Astrocyte (in vitro differentiated cells and primary cell): ENCODE results near the gene ASF1B. TPM values are rescaled to one million over a fixed set of nuclear protein-coding genes. Genes with fewer than 3 reads are reported as not detected.

ENCODE experiments used
- DNase-seq: peaks from one replicate; pipeline ENCODE4 v3.0.0-alpha.2; 2010; ENCODE audit warnings: low read depth
- FAIRE-seq: peaks from 2 replicates; lab custom pipeline; 2011; peaks lifted over from hg19 to GRCh38; lab: Jason Lieb, UNC
- H2AFZ ChIP-seq: 2 replicates; pipeline ENCODE4 v1.6.0; 2012; ENCODE audit warnings: low read depth, low read length, inconsistent platforms
- H3K27ac ChIP-seq: 2 replicates; pipeline ENCODE4 v1.5.1; 2011; ENCODE audit warnings: low read depth, low read length, inconsistent platforms
- H3K27me3 ChIP-seq: 2 replicates; pipeline ENCODE4 v1.6.0; 2011; ENCODE audit warnings: low read length, inconsistent platforms; ENCODE audit not compliant: insufficient read depth
- H3K36me3 ChIP-seq: 2 replicates; pipeline ENCODE4 v1.5.1; 2011; ENCODE audit warnings: low read length, inconsistent platforms; ENCODE audit not compliant: insufficient read depth
- H3K4me1 ChIP-seq: 2 replicates; pipeline ENCODE4 v1.5.1; 2011; ENCODE audit warnings: low read length, inconsistent platforms; ENCODE audit not compliant: insufficient read depth
- H3K4me2 ChIP-seq: 2 replicates; pipeline ENCODE4 v1.6.0; 2012; ENCODE audit warnings: low read length, inconsistent platforms
- H3K4me3 ChIP-seq: 2 replicates; pipeline ENCODE4 v1.5.1; 2011; ENCODE audit warnings: low read depth, mild to moderate bottlenecking, low read length, inconsistent platforms; ENCODE audit not compliant: insufficient read depth
- H3K79me2 ChIP-seq: 2 replicates; pipeline ENCODE4 v1.6.0; 2012; ENCODE audit warnings: mild to moderate bottlenecking, low read length, inconsistent platforms; ENCODE audit not compliant: insufficient read depth
- H3K9ac ChIP-seq: 2 replicates; pipeline ENCODE4 v1.6.0; 2012; ENCODE audit warnings: mild to moderate bottlenecking, low read length, inconsistent platforms
- H3K9me3 ChIP-seq: 2 replicates; pipeline ENCODE4 v1.5.1; 2012; ENCODE audit warnings: low read depth, mild to moderate bottlenecking, low read length, inconsistent platforms; ENCODE audit not compliant: insufficient read depth
- H4K20me1 ChIP-seq: 2 replicates; pipeline ENCODE4 v1.6.0; 2012; ENCODE audit warnings: low read length, inconsistent platforms; ENCODE audit not compliant: insufficient read depth
- H3K27ac Mint-ChIP-seq: one replicate; pipeline ENCODE4 v1.8.0; 2021; ENCODE audit warnings: mild to moderate bottlenecking, mixed read lengths; ENCODE audit not compliant: unreplicated experiment
- H3K27me3 Mint-ChIP-seq: one replicate; pipeline ENCODE4 v1.8.0; 2021; ENCODE audit warnings: low read depth, mixed read lengths; ENCODE audit not compliant: unreplicated experiment
- H3K36me3 Mint-ChIP-seq: one replicate; pipeline ENCODE4 v1.8.0; 2021; ENCODE audit warnings: low read depth, mixed read lengths; ENCODE audit not compliant: unreplicated experiment
- H3K4me1 Mint-ChIP-seq: one replicate; pipeline ENCODE4 v1.8.0; 2021; ENCODE audit warnings: low read depth, mixed read lengths; ENCODE audit not compliant: unreplicated experiment
- H3K4me3 Mint-ChIP-seq: one replicate; pipeline ENCODE4 v1.8.0; 2021; ENCODE audit warnings: mild to moderate bottlenecking, moderate library complexity, mixed read lengths; ENCODE audit not compliant: unreplicated experiment
- H3K9me3 Mint-ChIP-seq: one replicate; pipeline ENCODE4 v1.8.0; 2021; ENCODE audit warnings: mild to moderate bottlenecking, mixed read lengths; ENCODE audit not compliant: unreplicated experiment
- CTCF ChIP-seq: IDR thresholded peaks from 2 replicates; pipeline ENCODE4 v1.5.1; 2011; ENCODE audit warnings: low read depth, mild to moderate bottlenecking, inconsistent platforms, low read length, moderate library complexity; ENCODE audit not compliant: insufficient read depth
- EZH2 ChIP-seq: IDR thresholded peaks from 2 replicates; pipeline ENCODE4 v1.6.1; 2012; ENCODE audit warnings: mild to moderate bottlenecking, low read length, inconsistent platforms; ENCODE audit not compliant: insufficient read depth
- total RNA-seq: library from RNA; stranded (reverse); gene quantifications from 2 replicates; pipeline ENCODE4 v1.2.1, GENCODE V29; 2021

Gene ASF1B
- total RNA-seq, 1 donor from 2014 or later, result 1.9 TPM

GRCh38 chr19:14072535-14073260 lies 63.7 kb downstream of the ASF1B start, which contains the start of gene MISP3:
TSS of gene MISP3 (plus strand) at chr19:14072786. CDS start at chr19:14073310, 524 bp downstream.
- H3K9me3 Mint-ChIP-seq, result peaks cover 1% of the 10 kb centered on the region
- DNase-seq (peak; percentile 40), FAIRE-seq (no peak)
- Histone ChIP-seq H3K27me3 (no peaks in the 10 kb centered on the region), H3K27ac (no peak within 1 kb of the TSS), H3K4me2 (peak within 1 kb of the TSS; percentile 94), H4K20me1 (no peaks in the 10 kb centered on the region), H2AFZ (peak within 1 kb of the TSS; percentile 85), H3K9ac (peak within 1 kb of the TSS; percentile 65), H3K79me2 (no peaks in the 10 kb centered on the region), H3K4me1 (peaks cover 19% of the 10 kb centered on the region), H3K9me3 (no peaks in the 10 kb centered on the region), H3K4me3 (peak within 1 kb of the TSS; percentile 59), H3K36me3 (no peaks in the 10 kb centered on the region)
- peak within 1 kb of the TSS; percentile 90 for H3K4me3 Mint-ChIP-seq
- TF ChIP-seq CTCF (no peak), EZH2 (no peak)
- peaks cover 8% of the 10 kb centered on the region for H3K27me3 Mint-ChIP-seq
- H3K36me3 Mint-ChIP-seq, result peaks cover 4% of the 10 kb centered on the region
- peaks cover 8% of the 10 kb centered on the region for H3K4me1 Mint-ChIP-seq
- H3K27ac Mint-ChIP-seq, result no peak within 1 kb of the TSS

- H3K9ac ChIP-seq, result no peak overlapping the region
- Mint-ChIP-seq H3K4me3 (no peak overlapping the region), H3K4me1 (peaks cover 8% of the 10 kb centered on the region), H3K36me3 (no peaks in the 10 kb centered on the region), H3K27ac (no peak overlapping the region), H3K27me3 (peaks cover 8% of the 10 kb centered on the region), H3K9me3 (peaks cover 1% of the 10 kb centered on the region)
- FAIRE-seq, result no peak
- H3K4me3 ChIP-seq, result no peak overlapping the region
- no peaks in the 10 kb centered on the region for H4K20me1 ChIP-seq
- H3K27me3 ChIP-seq, result peaks cover 4% of the 10 kb centered on the region
- no peak overlapping the region for H3K4me2 ChIP-seq
- H3K4me1 ChIP-seq, result peaks cover 19% of the 10 kb centered on the region
- H3K27ac ChIP-seq, result no peak overlapping the region
- no peaks in the 10 kb centered on the region for H3K9me3 ChIP-seq
- H3K36me3 ChIP-seq, result no peaks in the 10 kb centered on the region
- no peak for TF ChIP-seq CTCF
- TF ChIP-seq EZH2, result no peak
- DNase-seq, result no peak
- H2AFZ ChIP-seq, result no peak overlapping the region
- H3K79me2 ChIP-seq, result no peaks in the 10 kb centered on the region
Measured at GRCh38 chr19:14070268-14071050, 65.9 kb downstream of the ASF1B start.

Other genes with a start within 250 kb of the ASF1B start
- gene BRME1, start 230.5 kb downstream of the ASF1B start, total RNA-seq, result 0.68 and 0.91 TPM in 2 replicates
- 22.6 and 27.3 TPM in 2 replicates for gene CC2D1A, start 230.4 kb downstream of the ASF1B start, total RNA-seq
- 3.3 and 3.7 TPM in 2 replicates for gene PODNL1, start 198.2 kb downstream of the ASF1B start, total RNA-seq
- gene DCAF15, start 184.1 kb downstream of the ASF1B start, total RNA-seq, result 29.6 and 32.2 TPM in 2 replicates
- gene RFX1, start 130.3 kb downstream of the ASF1B start, total RNA-seq, result 11.8 and 13.0 TPM in 2 replicates
- gene RLN3, start 108.4 kb downstream of the ASF1B start, total RNA-seq, result not detected in 2 replicates
- 5.7 and 6.3 TPM in 2 replicates for gene IL27RA, start 104.8 kb downstream of the ASF1B start, total RNA-seq
- 1.2 and 1.6 TPM in 2 replicates for gene PALM3, start 74.5 kb downstream of the ASF1B start, total RNA-seq
- 0.70 and 0.79 TPM in 2 replicates for gene MISP3, start 63.8 kb downstream of the ASF1B start, total RNA-seq
- gene C19orf67, start 50.8 kb downstream of the ASF1B start, total RNA-seq, result not detected in 2 replicates
- 36.8 and 41.7 TPM in 2 replicates for gene SAMD1, start 45.8 kb downstream of the ASF1B start, total RNA-seq
- 80.5 and 82.6 TPM in 2 replicates for gene PRKACA, start 18.8 kb downstream of the ASF1B start, total RNA-seq
- gene ADGRL1, start 69.6 kb upstream of the ASF1B start, total RNA-seq, result 40.9 and 48.9 TPM in 2 replicates
- 8.2 and 9.2 TPM in 2 replicates for gene ADGRE5, start 244.9 kb upstream of the ASF1B start, total RNA-seq